Bone marrow (tissue), 2 donors: ENCODE measurements around the gene SNX3.
"Not testable (repeated sequence)": the region's sequence is repeated elsewhere in the genome, so short reads cannot be mapped to it uniquely, and the experiment has no call there.

Source experiments
- DNase-seq, 2 donors: peaks; one replicate each; lab custom pipeline; 2025; lab: John Stamatoyannopoulos, UW

SNX3 gene

DNA sequence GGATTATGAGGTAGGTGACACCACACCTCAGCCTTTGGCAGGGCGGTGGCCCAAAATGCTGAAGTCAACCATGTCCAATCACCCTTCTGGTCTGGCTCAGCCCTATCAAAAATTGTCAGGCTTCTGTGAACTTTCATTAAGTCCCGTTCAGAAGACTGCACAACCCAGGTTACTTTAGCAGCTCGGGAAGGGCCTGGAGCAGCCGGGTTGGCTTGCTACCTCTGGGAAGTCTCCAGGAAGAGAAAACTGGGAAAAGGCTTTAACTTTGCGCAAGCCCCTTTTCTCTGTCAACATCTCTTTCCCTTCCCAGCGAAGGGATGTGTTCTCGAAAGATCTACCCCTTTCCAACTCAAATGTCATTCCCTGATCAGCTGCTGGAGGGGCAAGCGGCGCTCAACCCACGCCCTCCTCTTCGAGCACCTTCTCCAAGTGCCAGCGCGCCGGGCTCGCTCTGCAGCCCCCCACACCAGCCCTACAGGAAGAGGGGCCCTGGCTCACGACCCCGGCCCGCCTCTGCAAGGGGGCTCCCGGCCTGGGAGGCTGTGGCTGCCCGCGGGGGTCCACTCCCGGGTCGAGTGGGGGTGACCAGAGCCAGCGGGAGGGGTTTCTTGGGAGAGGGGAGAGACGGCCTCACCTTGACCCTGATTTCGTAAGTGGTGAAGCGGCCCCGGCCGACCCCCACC is 573 bp downstream of the SNX3 start:
- DNase-seq = peak in 1 of 2 donors; percentile 32

DNA sequence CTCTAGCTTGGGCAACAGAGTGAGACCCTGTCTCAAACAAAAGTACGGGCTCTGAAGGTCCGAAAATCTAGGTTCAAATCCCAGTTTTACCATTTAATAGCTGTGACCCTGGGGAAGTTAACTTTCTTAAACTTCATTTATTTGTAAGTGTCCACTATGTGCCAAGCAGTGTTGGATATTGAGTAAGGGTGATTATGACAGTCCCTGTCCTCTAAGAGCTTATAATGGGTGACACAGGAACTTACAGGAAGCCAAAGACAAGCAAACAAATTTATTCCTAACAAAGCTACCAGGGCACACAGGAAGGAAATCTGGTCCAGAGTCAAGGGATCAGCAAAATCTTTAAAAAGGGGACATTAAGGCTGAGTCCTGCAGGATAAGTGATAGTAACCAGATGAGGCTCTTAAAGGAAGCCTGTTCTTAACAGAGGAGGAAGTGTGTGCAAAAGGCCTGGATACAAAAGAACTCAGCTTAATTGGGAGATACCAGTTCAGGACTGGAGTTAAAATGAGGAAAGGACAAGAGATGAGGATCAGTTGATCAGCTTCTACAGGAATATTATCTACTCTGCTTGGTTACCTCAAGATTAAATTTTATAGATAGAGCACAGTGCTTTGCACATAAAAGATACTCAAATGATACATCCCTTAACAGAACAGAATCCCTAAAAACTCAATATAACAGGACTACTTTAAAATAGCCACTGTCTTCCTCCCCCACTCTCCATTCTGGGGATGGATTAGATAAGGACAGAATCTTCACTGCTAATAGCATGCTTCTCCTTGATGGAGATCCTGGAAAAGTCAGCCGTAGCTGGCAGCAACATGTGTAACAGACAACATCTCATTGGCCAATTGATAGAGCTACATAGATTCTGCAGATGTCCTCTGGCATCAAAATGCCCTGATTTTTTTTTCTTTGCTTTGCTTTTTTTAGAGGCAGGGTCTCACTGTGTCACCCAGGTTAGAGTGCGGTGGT is 6.1 kb downstream of the SNX3 start:
- no peak for DNase-seq

DNA sequence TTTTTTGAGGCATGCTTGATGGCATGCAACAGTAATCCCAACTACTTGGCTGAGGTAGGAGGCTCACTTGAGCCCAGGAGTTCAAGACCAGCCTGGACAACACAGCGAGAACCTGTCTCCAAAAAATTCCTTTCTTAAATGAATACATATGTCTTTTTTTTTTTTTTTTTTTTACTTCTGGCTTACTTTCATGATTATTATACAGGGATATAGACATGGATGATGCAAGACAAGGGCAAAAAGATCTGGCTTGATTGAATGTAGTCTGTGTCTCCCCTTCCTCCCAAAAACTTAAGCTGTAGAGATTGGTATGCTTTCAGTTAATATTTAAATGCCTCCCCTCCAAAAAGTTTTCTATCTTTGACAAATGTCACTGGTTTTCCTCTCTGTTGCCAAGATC is 7.6 kb downstream of the SNX3 start:
- DNase-seq = no peak

DNA sequence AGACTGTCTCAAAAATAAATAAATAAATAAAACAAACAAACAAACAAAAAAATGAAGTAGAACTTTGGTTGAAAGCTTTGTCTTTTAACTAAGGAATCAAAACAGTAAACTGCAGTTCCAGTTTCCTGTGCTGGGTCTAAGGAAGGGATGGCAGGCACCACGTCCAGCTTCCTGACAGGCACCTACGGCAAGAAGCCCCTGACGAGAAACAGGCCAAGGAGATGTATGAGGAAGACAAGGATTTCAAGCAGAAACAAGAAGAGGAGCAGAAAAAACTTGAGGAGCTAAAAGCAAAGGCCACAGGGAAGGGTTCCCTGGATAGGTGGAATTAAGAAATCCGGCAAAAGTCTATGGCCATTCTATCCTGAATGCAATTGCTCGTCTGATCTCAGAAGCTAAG is 8.8 kb downstream of the SNX3 start:
- no peak for DNase-seq

DNA sequence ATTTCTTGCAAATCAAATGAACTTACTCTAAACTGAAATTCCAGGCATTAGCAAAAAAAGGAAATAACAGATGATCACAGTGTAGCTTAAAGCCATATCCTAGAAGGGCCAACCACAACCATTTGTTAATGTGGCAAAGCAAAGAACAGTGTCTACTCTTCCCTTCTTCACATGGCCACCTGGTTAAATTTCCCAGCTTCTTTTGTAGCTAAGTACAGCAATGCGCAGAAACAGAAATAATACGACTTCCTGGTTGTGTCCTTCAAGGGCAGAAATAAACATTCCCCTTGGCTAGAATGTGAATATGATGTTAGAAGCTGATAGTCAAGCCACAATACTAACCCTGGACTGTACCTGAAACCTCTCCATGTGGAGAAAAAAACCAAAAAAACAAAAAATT is 9.6 kb downstream of the SNX3 start:
- no peak for DNase-seq

DNA sequence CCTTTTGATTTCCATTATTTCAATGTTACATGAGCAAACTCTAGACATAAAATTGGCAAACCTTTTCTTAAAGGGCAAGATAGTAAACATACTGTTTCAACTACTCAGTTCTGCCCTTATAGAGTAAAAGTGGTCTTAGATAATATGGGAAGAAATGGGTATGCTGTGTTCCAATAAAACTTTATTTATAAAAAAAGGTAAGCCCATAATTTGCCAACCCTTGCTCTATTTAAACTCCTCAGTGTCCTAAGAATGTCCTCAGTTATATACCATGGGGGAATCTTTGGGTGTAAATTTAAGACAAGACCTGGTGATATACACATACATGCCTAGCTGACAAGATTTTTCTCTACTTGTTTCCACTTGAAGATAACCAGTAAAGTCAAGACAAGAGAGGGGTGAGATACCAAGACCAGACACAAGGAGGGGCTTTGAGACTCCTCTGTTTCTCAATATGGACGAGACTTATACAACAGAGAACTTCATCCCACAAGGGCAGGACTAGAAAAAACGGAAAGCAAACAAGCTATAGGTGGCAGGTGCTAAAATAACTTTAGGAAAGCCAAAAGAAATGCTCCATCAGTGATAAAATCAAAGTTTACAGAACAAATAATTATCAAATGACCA is 10.5 kb downstream of the SNX3 start:
- no peak for DNase-seq

DNA sequence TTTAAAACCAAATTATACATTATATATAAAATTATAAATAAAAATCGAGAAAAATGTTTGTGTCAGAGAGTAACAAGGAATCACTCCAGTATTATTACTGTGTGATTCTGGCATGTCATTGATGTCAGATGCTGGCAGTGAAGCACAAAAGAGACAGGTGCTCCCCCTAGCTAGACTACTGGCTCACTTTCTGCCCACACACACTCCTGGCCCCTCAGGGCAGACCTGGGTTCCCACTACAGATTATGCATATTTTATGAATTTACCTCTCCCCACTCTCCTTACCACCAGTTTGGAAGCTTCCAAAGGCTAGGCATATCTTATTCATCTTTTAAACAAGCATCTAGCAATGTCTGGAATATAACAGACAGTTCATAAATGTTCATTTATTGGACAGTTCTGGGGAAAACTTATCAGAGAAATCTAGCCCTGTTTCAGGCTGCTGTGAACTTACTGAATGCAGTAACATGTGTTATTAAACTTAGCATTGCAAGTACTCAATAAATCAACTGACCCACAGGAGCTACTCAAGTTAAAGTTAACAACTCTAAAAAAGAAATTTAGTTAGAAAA is 12.8 kb downstream of the SNX3 start:
- no peak for DNase-seq

DNA sequence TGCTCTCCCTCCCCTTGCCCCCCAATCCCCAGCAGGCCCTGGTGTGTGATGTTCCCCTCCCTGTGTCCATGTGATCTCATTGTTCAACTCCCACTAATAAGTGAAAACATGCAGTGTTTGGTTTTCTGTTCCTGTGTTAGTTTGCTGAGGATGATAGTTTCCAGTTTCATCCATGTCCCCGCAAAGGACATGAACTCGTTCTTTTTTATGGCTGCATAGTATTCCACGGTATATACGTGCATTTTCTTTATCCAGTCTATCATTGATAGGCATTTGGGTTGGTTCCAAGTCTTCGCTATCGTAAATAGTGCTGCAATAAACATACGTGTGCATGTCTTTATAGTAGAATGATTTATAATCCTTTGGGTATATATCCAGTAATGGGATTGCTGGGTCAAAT is 15.7 kb downstream of the SNX3 start:
- DNase-seq = not testable (repeated sequence)

DNA sequence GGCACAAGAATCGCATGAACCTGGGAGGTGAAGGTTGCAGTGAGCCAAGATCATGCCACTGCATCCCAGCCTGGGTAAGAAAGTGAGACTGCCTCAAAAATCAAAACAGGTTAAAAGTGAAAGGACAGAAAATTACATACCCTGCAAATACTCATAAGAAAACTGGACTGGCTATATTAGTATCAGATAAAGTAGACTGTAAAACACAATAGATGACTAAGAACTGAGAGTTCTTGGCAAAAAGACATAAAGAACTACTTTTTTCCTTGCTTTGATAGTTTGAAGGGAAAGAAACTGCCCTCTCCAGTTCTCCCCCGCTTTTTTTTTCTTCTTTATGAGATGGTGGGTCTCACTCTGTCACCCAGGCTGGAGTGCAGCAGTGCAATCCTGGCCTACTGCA is 17.0 kb downstream of the SNX3 start:
- no peak for DNase-seq

DNA sequence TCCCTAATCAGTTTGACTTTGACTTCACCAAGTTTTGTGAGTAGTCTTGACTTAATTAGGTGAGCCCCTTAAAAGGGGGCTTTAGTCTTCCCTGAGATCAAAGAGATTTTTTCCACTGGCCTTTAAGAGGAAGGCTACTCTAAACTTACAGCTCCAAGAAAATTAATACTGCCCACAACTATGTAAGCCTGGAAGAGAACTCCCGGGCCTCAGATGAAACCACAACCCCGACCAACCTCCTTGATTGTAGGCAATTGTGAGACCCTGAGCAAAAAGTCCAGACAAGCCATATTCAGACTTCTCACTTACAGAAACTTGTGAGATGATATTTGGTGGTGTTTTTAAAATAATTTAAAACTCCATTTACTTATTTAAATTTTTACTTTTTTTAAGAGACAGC is 18.1 kb downstream of the SNX3 start:
- DNase-seq = no peak

DNA sequence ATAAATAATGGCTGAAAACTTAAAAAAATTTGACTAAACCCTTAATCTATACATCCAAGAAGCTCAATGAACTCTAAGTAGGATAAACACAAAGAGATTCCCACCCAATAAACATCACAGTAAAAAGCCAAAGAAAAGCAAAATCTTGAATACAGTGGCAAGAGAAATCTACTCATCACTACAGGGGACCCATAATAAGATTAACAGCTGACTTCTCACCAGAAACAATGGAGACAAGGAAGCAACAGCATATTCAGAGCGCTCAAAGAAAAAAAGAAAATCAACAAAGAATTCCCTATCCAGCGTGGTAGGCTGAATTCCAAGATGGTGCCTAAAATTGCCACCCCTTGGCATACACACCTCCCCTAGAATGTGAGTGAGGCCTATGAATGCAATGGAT is 18.6 kb downstream of the SNX3 start:
- no peak for DNase-seq

DNA sequence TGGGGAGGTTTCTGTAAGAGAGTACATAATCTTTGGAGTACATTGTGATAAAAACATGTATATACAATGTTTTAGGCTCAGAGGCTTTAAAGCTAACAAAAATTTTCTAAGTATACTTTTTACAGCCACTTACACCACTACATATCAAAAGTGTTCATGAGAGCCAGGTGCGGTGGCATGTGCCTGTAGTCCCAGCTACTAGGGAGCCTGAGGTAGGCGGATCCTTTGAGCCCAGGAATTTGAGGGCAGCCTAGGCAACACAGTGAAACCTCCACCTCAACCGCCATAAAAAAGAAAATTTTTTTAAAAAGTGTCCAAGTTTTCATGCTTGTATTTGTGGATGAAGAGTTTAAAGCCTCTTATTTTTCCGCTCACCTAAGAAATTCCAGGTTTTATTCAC is 22.5 kb downstream of the SNX3 start:
- DNase-seq = no peak

DNA sequence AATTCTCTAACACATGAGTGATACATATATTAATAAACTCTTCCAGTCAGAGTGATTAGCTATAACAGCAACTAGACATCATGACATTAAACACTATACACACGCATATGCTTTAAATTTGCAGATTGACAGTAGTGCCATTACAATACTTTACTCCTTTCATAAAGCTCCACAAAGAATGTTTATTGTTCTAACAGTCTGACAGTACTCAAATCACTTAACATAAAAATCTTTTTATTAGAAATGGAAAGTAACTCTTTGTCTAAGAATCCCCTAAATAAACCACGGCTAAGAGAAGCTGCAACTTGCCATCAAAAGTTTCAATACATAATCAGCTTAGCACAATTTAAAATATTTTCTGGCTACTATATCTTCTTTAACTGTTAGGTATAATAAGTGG is 24.0 kb downstream of the SNX3 start:
- no peak for DNase-seq

DNA sequence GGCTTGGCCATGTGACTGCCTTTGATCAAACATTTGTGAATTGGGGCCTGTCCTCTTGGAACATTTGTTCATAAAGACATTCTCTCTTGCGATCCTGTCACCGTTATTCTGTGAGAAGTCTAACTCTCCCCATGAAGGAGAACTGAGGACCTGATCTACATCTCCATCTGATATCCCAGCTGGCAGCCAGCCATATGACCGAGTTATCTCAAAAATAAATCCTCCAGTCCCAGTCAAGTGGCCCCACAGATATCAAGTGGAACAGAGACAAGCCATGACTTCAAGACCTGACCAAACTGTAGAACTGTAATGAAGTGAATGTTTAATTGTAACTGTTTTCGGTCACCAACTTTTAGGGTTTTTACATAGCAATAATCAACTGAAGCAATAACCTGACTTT is 25.7 kb downstream of the SNX3 start:
- DNase-seq = no peak

DNA sequence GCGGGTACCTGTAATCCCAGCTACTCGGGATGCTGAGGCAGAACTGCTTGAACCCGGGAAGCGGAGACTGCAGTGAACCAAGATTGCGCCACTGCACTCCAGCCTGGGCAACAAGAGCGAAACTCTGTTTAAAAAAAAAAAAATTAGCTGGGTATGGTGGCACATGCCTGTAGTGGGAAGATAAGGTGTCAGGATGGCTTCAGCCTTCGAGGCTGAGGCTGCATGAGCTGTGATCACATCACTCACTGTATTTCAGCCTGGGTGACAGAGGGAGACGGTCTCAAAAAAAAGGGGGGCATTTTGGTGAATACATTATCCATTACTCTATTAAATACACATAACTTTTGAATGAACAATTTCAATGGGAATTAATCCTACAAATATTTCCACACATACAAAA is 32.4 kb downstream of the SNX3 start:
- no peak for DNase-seq

DNA sequence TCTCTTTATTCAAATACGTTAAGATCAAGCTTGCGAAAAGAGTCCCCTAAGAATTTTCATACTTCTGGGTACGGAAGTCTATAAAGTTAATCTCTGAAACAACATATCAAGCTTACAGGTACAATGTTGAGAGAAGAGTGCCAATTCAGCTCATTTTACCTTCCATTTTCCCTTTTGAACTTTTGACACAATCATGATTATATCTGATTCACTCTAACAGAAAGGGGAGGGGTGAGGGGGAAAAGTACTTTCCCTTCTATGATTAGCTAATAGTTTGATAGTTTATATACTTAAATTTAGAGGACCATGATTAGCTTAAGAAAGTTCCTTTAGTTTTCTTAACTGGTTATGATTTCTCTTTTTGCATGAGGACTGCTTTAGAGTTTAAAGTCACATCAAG is 33.5 kb downstream of the SNX3 start:
- DNase-seq = no peak

DNA sequence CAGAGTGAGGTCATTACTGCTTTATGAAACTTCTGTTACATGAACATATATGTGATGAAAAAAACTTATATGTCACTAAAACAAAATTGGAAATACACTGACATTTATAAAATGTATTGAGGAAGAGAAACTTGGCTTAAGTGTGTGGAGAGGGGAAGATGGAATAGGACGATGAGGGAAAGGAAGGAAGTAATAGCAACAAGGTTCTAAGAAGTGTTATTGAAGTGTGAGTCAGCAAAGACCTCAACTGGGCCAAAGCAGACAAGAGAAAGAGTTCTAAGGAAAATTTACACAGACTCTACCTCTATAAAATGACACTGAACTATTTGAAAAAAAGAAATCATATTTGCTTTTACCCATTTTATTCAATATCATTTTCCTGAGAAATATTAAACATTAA is 38.3 kb downstream of the SNX3 start:
- DNase-seq = peak in 1 of 2 donors; percentile 53

DNA sequence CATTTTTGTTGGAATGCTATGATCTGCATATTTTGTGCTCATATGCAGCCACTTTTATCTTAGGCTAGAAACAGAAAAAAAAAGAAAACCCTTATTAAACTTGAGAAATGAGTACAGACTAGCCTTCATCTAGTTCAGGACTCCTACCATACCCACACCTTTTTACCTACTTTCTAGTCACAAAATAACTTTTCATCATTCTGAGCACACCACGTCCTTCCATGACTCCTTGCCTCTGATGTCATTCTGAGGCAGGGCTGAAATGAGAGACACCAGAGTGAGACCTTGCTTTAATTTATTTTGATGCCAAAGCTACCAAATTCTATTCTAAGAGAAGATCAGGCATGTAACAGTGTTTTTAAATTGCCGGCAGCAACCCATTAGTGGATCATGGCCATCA is 38.8 kb downstream of the SNX3 start:
- DNase-seq = no peak

DNA sequence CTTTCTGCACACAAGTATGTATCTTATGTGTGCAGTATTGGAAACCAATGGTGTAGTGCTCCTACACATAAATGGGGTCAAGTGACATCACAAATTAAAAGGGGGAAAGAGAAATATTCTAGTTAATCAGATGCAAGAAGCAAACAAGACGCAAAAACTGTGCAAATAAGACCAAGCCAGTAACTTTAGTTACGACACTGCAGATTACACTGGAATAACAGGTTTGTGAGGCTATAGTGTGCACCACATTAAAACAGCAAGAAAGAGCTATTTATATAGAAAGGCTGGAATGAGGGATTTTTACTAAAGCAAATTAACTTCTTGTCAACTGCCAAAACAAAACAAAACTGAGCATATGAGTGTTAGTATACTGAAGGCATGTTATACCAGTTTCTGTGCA is 49.2 kb downstream of the SNX3 start:
- DNase-seq = no peak

DNA sequence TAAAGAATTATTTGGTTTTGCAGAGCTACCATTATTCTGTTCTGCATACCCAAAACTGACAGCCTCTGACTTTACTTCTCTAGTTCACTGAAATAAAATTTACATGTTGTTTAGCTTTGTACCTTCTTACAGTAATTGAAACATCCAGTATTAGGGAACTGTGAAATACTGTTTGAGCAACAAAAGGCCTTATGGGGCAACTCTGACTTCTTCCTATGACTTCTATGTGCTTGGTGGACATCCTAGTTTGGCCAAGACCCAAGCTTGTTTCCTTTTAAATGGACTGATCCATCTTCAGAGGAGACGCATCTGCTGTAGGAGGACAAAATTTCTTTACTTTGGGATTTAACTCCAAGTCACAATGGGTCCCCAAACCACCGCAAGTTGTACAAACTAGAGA is 50.3 kb downstream of the SNX3 start:
- DNase-seq = no peak

DNA sequence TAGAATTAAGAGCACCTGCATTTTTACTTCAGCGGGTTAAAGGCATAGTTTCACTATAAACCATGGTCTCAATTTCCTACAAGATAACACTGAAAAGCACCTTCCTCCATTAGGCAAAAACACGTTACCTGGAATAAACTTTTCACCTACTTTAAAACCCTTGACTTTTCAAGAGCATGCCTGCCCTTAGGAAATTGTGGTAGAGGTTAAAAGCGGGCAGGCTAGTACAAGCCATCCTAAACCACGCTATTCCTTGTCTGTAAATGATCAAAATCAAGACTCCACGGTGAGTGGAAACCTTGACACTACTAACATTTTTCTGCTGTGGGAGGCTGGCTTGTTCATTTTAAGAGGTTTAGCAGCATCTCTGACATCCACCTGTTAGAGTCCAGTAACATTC is 51.1 kb downstream of the SNX3 start:
- DNase-seq = no peak

DNA sequence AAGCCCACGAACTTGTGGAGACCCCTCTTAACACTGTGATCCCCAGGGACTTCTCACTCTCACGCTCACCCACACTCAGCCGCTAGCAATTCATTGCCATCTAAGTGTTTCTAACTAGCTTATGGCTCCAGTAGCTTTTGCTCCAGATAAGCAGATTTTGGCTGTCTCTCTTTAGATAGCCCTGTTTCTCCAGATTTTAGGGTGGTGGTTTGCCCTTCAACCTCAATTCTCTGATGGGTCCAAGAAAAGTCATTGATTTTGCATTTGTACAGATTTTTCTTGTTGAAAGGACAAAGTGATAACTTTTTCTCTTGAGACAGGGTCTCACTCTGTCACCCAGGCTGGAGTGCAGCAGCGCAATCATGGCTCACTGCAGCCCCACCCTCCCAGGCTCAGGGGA is 53.8 kb downstream of the SNX3 start:
- no peak for DNase-seq
